Large intestine (tissue), 1 donor: ENCODE data around the gene MIB1. TPM values are rescaled to one million over a fixed set of nuclear protein-coding genes. Genes with fewer than 3 reads are reported as not detected.

Experiments
- polyA plus RNA-seq: library from polyadenylated mRNA; unstranded; fragments of 120-200 nt; gene quantifications from one replicate; pipeline ENCODE4 v1.2.1, GENCODE V29; 2013

MIB1 gene
- polyA plus RNA-seq, 1 donor: 25.4 TPM

Other genes starting within 250 kb of the MIB1 start
- 21.1 TPM for gene ESCO1, start 140.1 kb upstream of the MIB1 start, polyA plus RNA-seq
- gene SNRPD1, start 128.5 kb upstream of the MIB1 start, polyA plus RNA-seq: 86.0 TPM
- gene ABHD3, start 36.0 kb upstream of the MIB1 start, polyA plus RNA-seq: 40.5 TPM